Smooth muscle cell (in vitro differentiated cells): ENCODE results near the gene DPP10. TPM values are rescaled to one million over a fixed set of nuclear protein-coding genes. Genes with fewer than 3 reads are reported as not detected.

Experiments used
- DNase-seq: peaks from one replicate; lab custom pipeline; 2025; ENCODE audit not compliant: unreplicated experiment; lab: John Stamatoyannopoulos, UW
- H2AFZ ChIP-seq: fragments of 200-600 bp; sonication (generic); 2 replicates; pipeline ENCODE4 v1.6.0; 2016; ENCODE audit warnings: antibody characterized with exemption, low read depth, mild to moderate bottlenecking
- H3F3A ChIP-seq: fragments of 200-600 bp; sonication (generic); 2 replicates; pipeline ENCODE4 v1.6.0; 2017; ENCODE audit warnings: antibody characterized with exemption, low read depth
- H3K27ac ChIP-seq: fragments of 200-600 bp; sonication (generic); 2 replicates; pipeline ENCODE4 v1.5.1; 2016; ENCODE audit warnings: low read depth, mild to moderate bottlenecking
- H3K27me3 ChIP-seq: fragments of 200-600 bp; sonication (generic); 2 replicates; pipeline ENCODE4 v1.6.1; 2016; ENCODE audit warnings: low read depth, mild to moderate bottlenecking
- H3K36me3 ChIP-seq: fragments of 200-600 bp; sonication (generic); 2 replicates; pipeline ENCODE4 v1.5.1; 2016; ENCODE audit warnings: low read depth
- H3K4me1 ChIP-seq: fragments of 200-600 bp; sonication (generic); 2 replicates; pipeline ENCODE4 v1.5.1; 2016; ENCODE audit warnings: low read depth
- H3K4me2 ChIP-seq: fragments of 200-600 bp; sonication (generic); 2 replicates; pipeline ENCODE4 v1.6.0; 2016; ENCODE audit warnings: mild to moderate bottlenecking
- H3K4me3 ChIP-seq: fragments of 200-600 bp; sonication (generic); 2 replicates; pipeline ENCODE4 v1.5.1; 2016; ENCODE audit warnings: mild to moderate bottlenecking
- H3K79me2 ChIP-seq: fragments of 200-600 bp; sonication (generic); 2 replicates; pipeline ENCODE4 v1.6.0; 2016; ENCODE audit warnings: low read depth, mild to moderate bottlenecking
- H3K9ac ChIP-seq: fragments of 200-600 bp; sonication (generic); 2 replicates; pipeline ENCODE4 v1.6.0; 2016; ENCODE audit warnings: low read depth
- H3K9me3 ChIP-seq: fragments of 200-600 bp; sonication (generic); replicated peaks from 2 replicates; pipeline ENCODE4 v1.5.1; 2016; ENCODE audit warnings: low read depth
- H4K20me1 ChIP-seq: fragments of 200-600 bp; sonication (generic); 2 replicates; pipeline ENCODE4 v1.6.0; 2016; ENCODE audit warnings: low read depth
- WGBS: methylation state at CpG from one replicate; pipeline ENCODE4 v1.1.7; 2016; ENCODE audit warnings: low lambda C conversion rate; 5-methylcytosine and 5-hydroxymethylcytosine counted together
- polyA plus RNA-seq: library from polyadenylated mRNA; unstranded; fragments of >200 nt; fragmentation: Nextera tagmentation; extraction: Ambion mirVana; gene quantifications from 2 replicates; pipeline ENCODE4 v1.2.1, GENCODE V29; 2016
- total RNA-seq: library from RNA; depleted of rRNA; stranded (reverse); fragments of >200 nt; gene quantifications from 2 replicates; pipeline ENCODE4 v1.2.3, GENCODE V29; 2014
- TF ChIP-seq, protein P1 (sequence below): fragments of 200-600 bp; sonication (generic); IDR thresholded peaks from 2 replicates; pipeline ENCODE4 v1.5.1; 2017; ENCODE audit warnings: borderline replicate concordance, mild to moderate bottlenecking, antibody characterized with exemption; ENCODE audit not compliant: insufficient read depth, poor library complexity, severe bottlenecking

DPP10 gene
- total RNA-seq (2.6 and 3.6 TPM in 2 replicates), polyA plus RNA-seq (1.2 TPM in 1 of 2 replicates, not detected in the other)

DNA sequence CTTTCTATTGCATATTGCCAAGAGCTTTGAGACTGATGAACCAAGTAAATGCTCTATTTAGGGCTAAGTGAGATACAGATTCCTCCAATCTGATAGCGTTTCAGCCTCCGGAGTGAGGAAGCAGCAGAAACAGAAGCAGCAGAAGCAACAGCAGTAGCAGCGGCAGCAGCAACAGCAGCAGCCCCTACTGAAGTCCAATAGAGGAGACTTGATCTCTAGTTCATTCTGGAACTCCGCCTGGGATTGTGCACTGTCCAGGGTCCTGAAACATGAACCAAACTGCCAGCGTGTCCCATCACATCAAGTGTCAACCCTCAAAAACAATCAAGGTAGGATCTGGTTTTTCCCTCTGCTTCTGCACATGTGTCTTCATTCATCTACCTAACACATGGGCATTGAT is at the start of gene DPP10:
Gene DPP10 (plus strand): TSS at position 132 of the 400 bp plus-strand sequence.
- no peak within 1 kb of the TSS for H3K4me3 ChIP-seq
- no peak within 1 kb of the TSS for H2AFZ ChIP-seq
- H3K4me1 ChIP-seq: no peaks in the 10 kb centered on the region
- H3F3A ChIP-seq: no peaks in the 10 kb centered on the region
- no peak within 1 kb of the TSS for H3K4me2 ChIP-seq
- H3K9me3 ChIP-seq: no peaks in the 10 kb centered on the region
- no peaks in the 10 kb centered on the region for H3K36me3 ChIP-seq
- no peak within 1 kb of the TSS for H3K9ac ChIP-seq
- no peak for DNase-seq
- no peaks in the 10 kb centered on the region for H3K27me3 ChIP-seq
- H3K79me2 ChIP-seq: no peaks in the 10 kb centered on the region
- WGBS: 16% methylated on average over 5 of the region's 5 CpGs
- H4K20me1 ChIP-seq: no peaks in the 10 kb centered on the region
- no peak within 1 kb of the TSS for H3K27ac ChIP-seq
- TF ChIP-seq, protein P1, sequence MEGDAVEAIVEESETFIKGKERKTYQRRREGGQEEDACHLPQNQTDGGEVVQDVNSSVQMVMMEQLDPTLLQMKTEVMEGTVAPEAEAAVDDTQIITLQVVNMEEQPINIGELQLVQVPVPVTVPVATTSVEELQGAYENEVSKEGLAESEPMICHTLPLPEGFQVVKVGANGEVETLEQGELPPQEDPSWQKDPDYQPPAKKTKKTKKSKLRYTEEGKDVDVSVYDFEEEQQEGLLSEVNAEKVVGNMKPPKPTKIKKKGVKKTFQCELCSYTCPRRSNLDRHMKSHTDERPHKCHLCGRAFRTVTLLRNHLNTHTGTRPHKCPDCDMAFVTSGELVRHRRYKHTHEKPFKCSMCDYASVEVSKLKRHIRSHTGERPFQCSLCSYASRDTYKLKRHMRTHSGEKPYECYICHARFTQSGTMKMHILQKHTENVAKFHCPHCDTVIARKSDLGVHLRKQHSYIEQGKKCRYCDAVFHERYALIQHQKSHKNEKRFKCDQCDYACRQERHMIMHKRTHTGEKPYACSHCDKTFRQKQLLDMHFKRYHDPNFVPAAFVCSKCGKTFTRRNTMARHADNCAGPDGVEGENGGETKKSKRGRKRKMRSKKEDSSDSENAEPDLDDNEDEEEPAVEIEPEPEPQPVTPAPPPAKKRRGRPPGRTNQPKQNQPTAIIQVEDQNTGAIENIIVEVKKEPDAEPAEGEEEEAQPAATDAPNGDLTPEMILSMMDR: no peak

DNA sequence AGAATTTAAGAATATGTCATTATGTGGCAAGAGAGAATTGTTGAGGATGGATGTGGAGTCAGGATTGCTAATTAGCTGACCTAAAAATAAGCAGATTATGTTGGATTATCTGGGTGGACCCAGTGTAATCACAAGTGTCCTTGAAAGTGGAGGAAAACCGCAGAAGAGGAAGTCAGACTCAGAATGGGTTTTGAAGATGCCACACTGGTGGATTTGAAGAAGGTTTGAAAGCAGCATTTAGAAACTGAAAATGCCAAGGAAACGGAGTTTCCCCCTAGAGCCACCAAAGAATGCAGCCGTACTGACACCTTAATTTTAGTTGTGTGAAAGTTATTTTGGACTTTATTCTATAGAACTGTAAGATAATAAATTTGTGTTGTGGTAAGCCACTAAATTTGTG is 41.6 kb upstream of the DPP10 start:
- H3K4me1 ChIP-seq: no peaks in the 10 kb centered on the region
- no peaks in the 10 kb centered on the region for H3K9me3 ChIP-seq
- WGBS: 91% methylated on average over 3 of the region's 3 CpGs

DNA sequence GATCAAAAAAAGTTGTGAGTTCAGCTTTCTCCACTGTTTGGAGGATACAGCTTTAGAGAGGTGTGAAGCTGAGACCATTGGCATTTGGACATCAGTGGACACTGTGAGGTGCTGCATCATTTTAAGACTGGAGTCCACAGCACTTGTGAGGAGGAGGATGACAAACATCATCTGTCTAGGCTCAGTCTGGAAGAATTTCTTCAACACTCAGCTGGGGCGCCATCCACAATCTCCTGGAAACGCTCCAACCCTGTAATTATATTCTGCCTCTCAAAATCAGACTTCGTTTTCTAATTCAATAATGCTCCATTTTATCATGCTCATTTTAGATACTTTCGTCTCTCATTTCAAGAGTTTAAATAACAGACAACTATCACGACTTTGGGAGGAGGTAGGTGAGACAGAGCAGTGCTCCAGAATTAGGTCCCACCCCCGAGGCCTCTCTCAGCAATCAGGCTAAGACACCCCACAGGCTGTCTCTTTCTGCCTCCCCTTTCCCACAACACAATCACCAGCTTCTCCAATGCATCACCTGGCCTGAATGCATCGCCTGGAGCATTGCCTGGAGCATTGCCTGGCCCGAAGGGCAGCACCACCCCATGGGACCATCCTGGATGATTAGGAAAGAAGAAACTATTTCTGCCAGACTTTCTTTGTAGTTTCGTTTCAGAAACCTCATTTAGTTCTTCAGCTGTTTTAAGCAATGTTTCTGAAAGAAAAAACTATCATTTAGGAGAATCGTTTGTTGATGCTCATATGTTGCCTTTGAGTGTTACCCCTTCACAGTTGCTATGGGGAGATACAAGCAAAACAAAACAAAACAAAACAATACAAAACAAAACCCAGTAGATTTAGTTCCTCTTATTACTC is 37.0 kb upstream of the DPP10 start:
- H2AFZ ChIP-seq: no peak overlapping the region
- no peaks in the 10 kb centered on the region for H3F3A ChIP-seq
- 83% methylated on average over 10 of the region's 10 CpGs for WGBS
- H3K9ac ChIP-seq: no peak overlapping the region
- H3K4me1 ChIP-seq: no peaks in the 10 kb centered on the region
- H4K20me1 ChIP-seq: no peaks in the 10 kb centered on the region
- H3K4me3 ChIP-seq: no peak overlapping the region
- TF ChIP-seq, protein P1: no peak
- no peak for DNase-seq
- no peaks in the 10 kb centered on the region for H3K79me2 ChIP-seq
- no peaks in the 10 kb centered on the region for H3K36me3 ChIP-seq
- H3K9me3 ChIP-seq: no peaks in the 10 kb centered on the region
- no peaks in the 10 kb centered on the region for H3K27me3 ChIP-seq
- no peak overlapping the region for H3K4me2 ChIP-seq
- H3K27ac ChIP-seq: no peak overlapping the region

More for the DNA sequence above, 41.6 kb upstream of the DPP10 start:
- H3K36me3 ChIP-seq: no peaks in the 10 kb centered on the region
- no peak overlapping the region for H2AFZ ChIP-seq
- H3K79me2 ChIP-seq: no peaks in the 10 kb centered on the region
- no peak for DNase-seq
- no peaks in the 10 kb centered on the region for H4K20me1 ChIP-seq
- H3K4me3 ChIP-seq: no peak overlapping the region
- H3K27ac ChIP-seq: no peak overlapping the region
- H3K27me3 ChIP-seq: no peaks in the 10 kb centered on the region
- no peaks in the 10 kb centered on the region for H3F3A ChIP-seq
- no peak overlapping the region for H3K9ac ChIP-seq
- TF ChIP-seq, protein P1: no peak
- no peak overlapping the region for H3K4me2 ChIP-seq
